Right forelimb (tissue), 1 donor: ENCODE data around the gene KCNJ6.

Source experiments
- DNase-seq: peaks from one replicate; pipeline ENCODE4 v3.0.0-alpha.2; 2018

Gene KCNJ6

GRCh38 chr21:37815893-37816292 lies 100.4 kb downstream of the KCNJ6 start:
- no peak for DNase-seq

GRCh38 chr21:37811711-37812110 lies 104.5 kb downstream of the KCNJ6 start:
- DNase-seq = no peak

- no peak for DNase-seq
Observed at GRCh38 chr21:37808261-37808660, 108.0 kb downstream of the KCNJ6 start.

GRCh38 chr21:37805266-37805665 lies 111.0 kb downstream of the KCNJ6 start:
- no peak for DNase-seq

- no peak for DNase-seq
Observed at GRCh38 chr21:37804001-37804400, 112.3 kb downstream of the KCNJ6 start.

GRCh38 chr21:37803101-37803651 lies 113.1 kb downstream of the KCNJ6 start:
- no peak for DNase-seq

GRCh38 chr21:37800456-37801061 lies 115.7 kb downstream of the KCNJ6 start:
- DNase-seq = no peak

GRCh38 chr21:37800057-37800455 lies 116.2 kb downstream of the KCNJ6 start:
- DNase-seq = no peak

GRCh38 chr21:37799211-37800056 lies 116.8 kb downstream of the KCNJ6 start:
- no peak for DNase-seq

GRCh38 chr21:37797403-37797802 lies 118.9 kb downstream of the KCNJ6 start:
- no peak for DNase-seq

- DNase-seq = no peak
Observed at GRCh38 chr21:37796011-37796410, 120.2 kb downstream of the KCNJ6 start.

GRCh38 chr21:37793660-37794059 lies 122.6 kb downstream of the KCNJ6 start:
- DNase-seq = no peak

- no peak for DNase-seq
Observed at GRCh38 chr21:37792046-37792445, 124.2 kb downstream of the KCNJ6 start.

- no peak for DNase-seq
Observed at GRCh38 chr21:37790905-37791304, 125.4 kb downstream of the KCNJ6 start.

GRCh38 chr21:37788503-37788902 lies 127.8 kb downstream of the KCNJ6 start:
- DNase-seq = no peak

GRCh38 chr21:37787456-37787855 lies 128.8 kb downstream of the KCNJ6 start:
- DNase-seq = no peak

- DNase-seq = no peak
Observed at GRCh38 chr21:37784591-37785318, 131.5 kb downstream of the KCNJ6 start.

- no peak for DNase-seq
Observed at GRCh38 chr21:37783016-37783415, 133.2 kb downstream of the KCNJ6 start.

- no peak for DNase-seq
Observed at GRCh38 chr21:37780991-37781983, 135.0 kb downstream of the KCNJ6 start.

- DNase-seq = no peak
Observed at GRCh38 chr21:37771181-37771580, 145.1 kb downstream of the KCNJ6 start.

- no peak for DNase-seq
Observed at GRCh38 chr21:37770461-37770860, 145.8 kb downstream of the KCNJ6 start.

GRCh38 chr21:37769656-37770055 lies 146.6 kb downstream of the KCNJ6 start:
- no peak for DNase-seq
